Measurements from ENCODE around the gene SMG5.

Gene SMG5

GRCh38 chr1:156281693-156282478 is 739 bp downstream of the SMG5 start:
- peak; percentile 63 for DNase-seq

GRCh38 chr1:156281281-156281680 is 1.3 kb downstream of the SMG5 start:
- DNase-seq, result peak; percentile 70

- DNase-seq, result no peak
Measured at GRCh38 chr1:156279837-156280236, 2.8 kb downstream of the SMG5 start.

- DNase-seq, result no peak
Measured at GRCh38 chr1:156276966-156277381, 5.7 kb downstream of the SMG5 start.

GRCh38 chr1:156276532-156276931 is 6.1 kb downstream of the SMG5 start:
- no peak for DNase-seq

GRCh38 chr1:156270314-156270713 is 12.3 kb downstream of the SMG5 start:
- DNase-seq, result no peak

GRCh38 chr1:156268336-156268735 is 14.3 kb downstream of the SMG5 start:
- DNase-seq, result no peak

GRCh38 chr1:156266051-156266450 is 16.6 kb downstream of the SMG5 start:
- no peak for DNase-seq

- no peak for DNase-seq
Measured at GRCh38 chr1:156263288-156263655, 19.4 kb downstream of the SMG5 start.

- DNase-seq, result no peak
Measured at GRCh38 chr1:156262461-156263287, 20.0 kb downstream of the SMG5 start.

- DNase-seq, result no peak
Measured at GRCh38 chr1:156260896-156261295, 21.7 kb downstream of the SMG5 start.

GRCh38 chr1:156259805-156260204 is 22.8 kb downstream of the SMG5 start:
- no peak for DNase-seq

- DNase-seq, result no peak
Measured at GRCh38 chr1:156258859-156259258, 23.8 kb downstream of the SMG5 start.

GRCh38 chr1:156257711-156258110 is 24.9 kb downstream of the SMG5 start:
- no peak for DNase-seq

- no peak for DNase-seq
Measured at GRCh38 chr1:156253634-156254033, 29.0 kb downstream of the SMG5 start.

- DNase-seq, result no peak
Measured at GRCh38 chr1:156251527-156251926, 31.1 kb downstream of the SMG5 start.

GRCh38 chr1:156249593-156249992 is 33.0 kb downstream of the SMG5 start:
- no peak for DNase-seq

GRCh38 chr1:156248323-156248683 is 34.3 kb downstream of the SMG5 start:
- DNase-seq, result no peak

GRCh38 chr1:156247460-156248322 is 34.9 kb downstream of the SMG5 start, which contains the start of gene PAQR6:
Gene PAQR6, minus strand, starts transcription at chr1:156248056. Its CDS starts 1,325 bp downstream, at chr1:156246731.
- no peak for DNase-seq

- no peak for DNase-seq
Measured at GRCh38 chr1:156246781-156247459, 35.7 kb downstream of the SMG5 start.

GRCh38 chr1:156246241-156246780 is 36.3 kb downstream of the SMG5 start:
- no peak for DNase-seq

Measured in stimulated activated CD8-positive, alpha-beta memory T cell treated with anti-CD3 and anti-CD28 coated beads, Interleukin-4, amount 100 ng/mL, for 48 hours (primary cell).